ENCODE results near the gene PAPLN. TPM values are rescaled to one million over a fixed set of nuclear protein-coding genes. Genes with fewer than 3 reads are reported as not detected.

Gene PAPLN
- total RNA-seq, 1 experiment from 2014 or later = 22.2 TPM

DNA sequence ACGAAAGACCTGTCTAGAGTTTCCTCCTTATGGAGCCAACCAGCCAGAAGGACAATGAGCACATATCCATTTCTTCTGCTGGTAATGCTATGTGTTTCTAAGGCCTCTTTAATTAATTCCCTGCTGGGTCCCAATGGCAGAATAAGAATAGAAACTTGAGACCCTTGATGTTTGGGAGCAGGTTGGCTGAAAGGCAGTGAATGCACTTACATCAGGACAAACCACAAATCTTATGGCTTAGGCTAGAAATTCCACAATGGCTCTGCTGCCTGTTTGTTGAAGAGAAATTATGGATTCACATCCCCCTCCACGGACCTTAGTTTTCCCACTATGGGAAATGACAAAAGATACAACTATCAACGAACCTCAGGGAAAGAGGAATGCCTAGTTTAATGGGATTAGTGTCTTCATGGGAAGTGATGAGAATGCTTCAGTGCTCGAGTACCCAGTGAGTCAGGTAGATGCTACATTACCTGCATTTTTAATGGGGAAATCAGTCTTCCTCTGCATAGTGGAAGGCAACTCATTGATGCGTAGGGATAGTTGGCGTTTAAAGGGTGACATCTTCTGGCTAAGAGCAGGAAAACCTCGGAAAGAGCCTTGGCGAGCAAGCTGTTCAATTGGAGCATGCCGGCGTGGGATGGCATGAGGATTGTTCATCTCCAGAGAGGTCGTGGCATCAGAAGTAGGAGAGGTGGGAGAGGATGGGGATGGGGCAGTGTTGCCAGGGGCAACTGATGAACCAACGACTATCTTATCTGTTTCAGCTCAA lies 46.5 kb downstream of the PAPLN start:
- ATAC-seq = 0 out of 2 replicates have a peak, but pooled peaks have one; percentile 48
- Histone ChIP-seq H3K9me3 (ENCODE audit: control insufficient read depth, insufficient read depth, low read depth, low read length) (no peaks in the 10 kb centered on the region), H3K36me3 (ENCODE audit: control insufficient read depth, insufficient read depth, low read length) (peaks cover 2% of the 10 kb centered on the region; the same call in 1 of the 2 replicates), H3K27me3 (ENCODE audit: control insufficient read depth, insufficient read depth, low read length) (no peaks in the 10 kb centered on the region), H3K27ac (ENCODE audit: low read length) (no peak overlapping the region), H3K4me1 (ENCODE audit: control insufficient read depth, insufficient read depth, low read length) (no peaks in the 10 kb centered on the region), H3K4me3 (ENCODE audit: low read depth in 2 of 2, low read length in 2 of 2) (no peak overlapping the region)
- ChIA-PET POLR2A (interaction anchor here (0.7 kb wide), 1 partner anchor 72 kb away, joined by 3 read pairs; no protein-coding TSS in a partner anchor), CTCF (interaction anchor here (0.5 to 0.9 kb wide), 2 partner anchors 55 to 188 kb away, joined by 3 to 4 read pairs; no protein-coding TSS in a partner anchor)
- in situ Hi-C loops (cut with HindIII; ENCODE audit: low pct_unique_long_range_greater_than_20kb, low sequenced_read_pairs) = no loop called here
- no TSS peak for BruUV-seq (replicated peaks)
- TF ChIP-seq, protein P1, sequence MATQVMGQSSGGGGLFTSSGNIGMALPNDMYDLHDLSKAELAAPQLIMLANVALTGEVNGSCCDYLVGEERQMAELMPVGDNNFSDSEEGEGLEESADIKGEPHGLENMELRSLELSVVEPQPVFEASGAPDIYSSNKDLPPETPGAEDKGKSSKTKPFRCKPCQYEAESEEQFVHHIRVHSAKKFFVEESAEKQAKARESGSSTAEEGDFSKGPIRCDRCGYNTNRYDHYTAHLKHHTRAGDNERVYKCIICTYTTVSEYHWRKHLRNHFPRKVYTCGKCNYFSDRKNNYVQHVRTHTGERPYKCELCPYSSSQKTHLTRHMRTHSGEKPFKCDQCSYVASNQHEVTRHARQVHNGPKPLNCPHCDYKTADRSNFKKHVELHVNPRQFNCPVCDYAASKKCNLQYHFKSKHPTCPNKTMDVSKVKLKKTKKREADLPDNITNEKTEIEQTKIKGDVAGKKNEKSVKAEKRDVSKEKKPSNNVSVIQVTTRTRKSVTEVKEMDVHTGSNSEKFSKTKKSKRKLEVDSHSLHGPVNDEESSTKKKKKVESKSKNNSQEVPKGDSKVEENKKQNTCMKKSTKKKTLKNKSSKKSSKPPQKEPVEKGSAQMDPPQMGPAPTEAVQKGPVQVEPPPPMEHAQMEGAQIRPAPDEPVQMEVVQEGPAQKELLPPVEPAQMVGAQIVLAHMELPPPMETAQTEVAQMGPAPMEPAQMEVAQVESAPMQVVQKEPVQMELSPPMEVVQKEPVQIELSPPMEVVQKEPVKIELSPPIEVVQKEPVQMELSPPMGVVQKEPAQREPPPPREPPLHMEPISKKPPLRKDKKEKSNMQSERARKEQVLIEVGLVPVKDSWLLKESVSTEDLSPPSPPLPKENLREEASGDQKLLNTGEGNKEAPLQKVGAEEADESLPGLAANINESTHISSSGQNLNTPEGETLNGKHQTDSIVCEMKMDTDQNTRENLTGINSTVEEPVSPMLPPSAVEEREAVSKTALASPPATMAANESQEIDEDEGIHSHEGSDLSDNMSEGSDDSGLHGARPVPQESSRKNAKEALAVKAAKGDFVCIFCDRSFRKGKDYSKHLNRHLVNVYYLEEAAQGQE (IDR thresholded peaks at IDR 0.05; ENCODE audit: insufficient read depth in 1 of 2, low read depth in 2 of 2, low read length in 1 of 2) = no peak
- TF ChIP-seq, protein P2, sequence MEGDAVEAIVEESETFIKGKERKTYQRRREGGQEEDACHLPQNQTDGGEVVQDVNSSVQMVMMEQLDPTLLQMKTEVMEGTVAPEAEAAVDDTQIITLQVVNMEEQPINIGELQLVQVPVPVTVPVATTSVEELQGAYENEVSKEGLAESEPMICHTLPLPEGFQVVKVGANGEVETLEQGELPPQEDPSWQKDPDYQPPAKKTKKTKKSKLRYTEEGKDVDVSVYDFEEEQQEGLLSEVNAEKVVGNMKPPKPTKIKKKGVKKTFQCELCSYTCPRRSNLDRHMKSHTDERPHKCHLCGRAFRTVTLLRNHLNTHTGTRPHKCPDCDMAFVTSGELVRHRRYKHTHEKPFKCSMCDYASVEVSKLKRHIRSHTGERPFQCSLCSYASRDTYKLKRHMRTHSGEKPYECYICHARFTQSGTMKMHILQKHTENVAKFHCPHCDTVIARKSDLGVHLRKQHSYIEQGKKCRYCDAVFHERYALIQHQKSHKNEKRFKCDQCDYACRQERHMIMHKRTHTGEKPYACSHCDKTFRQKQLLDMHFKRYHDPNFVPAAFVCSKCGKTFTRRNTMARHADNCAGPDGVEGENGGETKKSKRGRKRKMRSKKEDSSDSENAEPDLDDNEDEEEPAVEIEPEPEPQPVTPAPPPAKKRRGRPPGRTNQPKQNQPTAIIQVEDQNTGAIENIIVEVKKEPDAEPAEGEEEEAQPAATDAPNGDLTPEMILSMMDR (IDR thresholded peaks at IDR 0.05) = 0 out of 2 replicates have a peak, but pooled peaks have one; percentile 2
- no peak for TF ChIP-seq POLR2AphosphoS5 (IDR thresholded peaks at IDR 0.05; ENCODE audit: low read depth, low read length)
- TF ChIP-seq SIN3A (IDR thresholded peaks at IDR 0.05; ENCODE audit: borderline replicate concordance, insufficient read depth, low read depth, low read length) = no peak
- TF ChIP-seq TCF7L2 (IDR thresholded peaks at IDR 0.05; ENCODE audit: low read depth, low read length) = no peak
- intact Hi-C loops (cut with micrococcal nuclease; ENCODE audit: unreplicated experiment) = no loop called here
- DNase-seq (ENCODE audit: low read depth, low spot score) = no peak

DNA sequence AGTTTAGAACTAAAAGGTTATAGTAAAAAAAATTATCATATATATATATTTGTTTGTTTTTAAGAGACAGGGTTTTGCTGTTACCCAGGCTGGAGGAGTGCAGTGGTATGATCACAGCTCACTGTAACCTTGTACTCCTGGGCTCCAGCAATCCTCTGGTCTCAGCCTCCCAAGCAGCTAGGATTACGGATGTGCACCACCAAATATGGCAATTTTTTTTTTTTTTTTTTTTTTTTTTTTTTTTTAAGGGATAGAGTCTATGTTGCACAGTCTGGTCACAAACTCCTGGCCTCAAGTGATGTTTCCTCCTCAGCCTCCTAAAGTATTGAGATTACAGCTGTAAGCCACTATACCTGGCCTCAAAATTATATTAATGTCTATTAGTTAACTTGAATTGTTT lies 48.7 kb downstream of the PAPLN start:
- in situ Hi-C loops (cut with HindIII; ENCODE audit: low pct_unique_long_range_greater_than_20kb, low sequenced_read_pairs) (no loop called here), intact Hi-C loops (cut with micrococcal nuclease; ENCODE audit: unreplicated experiment) (no loop called here)
- no peak for ATAC-seq
- Histone ChIP-seq H3K4me3 (ENCODE audit: low read depth in 2 of 2, low read length in 2 of 2) (no peak overlapping the region), H3K27ac (ENCODE audit: low read length) (no peak overlapping the region), H3K9me3 (ENCODE audit: control insufficient read depth, insufficient read depth, low read depth, low read length) (no peaks in the 10 kb centered on the region), H3K4me1 (ENCODE audit: control insufficient read depth, insufficient read depth, low read length) (no peaks in the 10 kb centered on the region), H3K36me3 (ENCODE audit: control insufficient read depth, insufficient read depth, low read length) (peaks cover 2% of the 10 kb centered on the region; the same call in 1 of the 2 replicates), H3K27me3 (ENCODE audit: control insufficient read depth, insufficient read depth, low read length) (no peaks in the 10 kb centered on the region)
- POLR2A ChIA-PET = no interaction called here
- no TSS peak for BruUV-seq (replicated peaks)
- no peak for DNase-seq (ENCODE audit: low read depth, low spot score)
- CTCF ChIA-PET = interaction anchor here (0.6 to 0.7 kb wide), 2 partner anchors 114 to 319 kb away, joined by 6 to 9 read pairs; no protein-coding TSS in a partner anchor
- TF ChIP-seq, protein P1 (IDR thresholded peaks at IDR 0.05; ENCODE audit: insufficient read depth in 1 of 2, low read depth in 2 of 2, low read length in 1 of 2) = no peak
- TF ChIP-seq POLR2AphosphoS5 (IDR thresholded peaks at IDR 0.05; ENCODE audit: low read depth, low read length) (no peak), SIN3A (IDR thresholded peaks at IDR 0.05; ENCODE audit: borderline replicate concordance, insufficient read depth, low read depth, low read length) (no peak), TCF7L2 (IDR thresholded peaks at IDR 0.05; ENCODE audit: low read depth, low read length) (no peak)
- TF ChIP-seq, protein P2 (IDR thresholded peaks at IDR 0.05) = no peak
